Posterior cingulate gyrus (tissue), 11 donors: Measurements from ENCODE around the gene ATP23.
A peak's percentile ranks its signal among the peaks of the same experiment; 100 is the strongest.

Experiments
- DNase-seq, 10 donors: peaks; one replicate each; pipeline versions ENCODE4 v3.0.0 to v3.0.0-alpha.2; 2020 to 2021; ENCODE audit warnings: mixed read lengths in 3 of 10
- intact Hi-C: fragments of 100-400 bp; cut with DNase I; formaldehyde crosslinking; loops from one replicate; pipeline ENCODE4 v1.15.1; 2023

ATP23 gene, protein sequence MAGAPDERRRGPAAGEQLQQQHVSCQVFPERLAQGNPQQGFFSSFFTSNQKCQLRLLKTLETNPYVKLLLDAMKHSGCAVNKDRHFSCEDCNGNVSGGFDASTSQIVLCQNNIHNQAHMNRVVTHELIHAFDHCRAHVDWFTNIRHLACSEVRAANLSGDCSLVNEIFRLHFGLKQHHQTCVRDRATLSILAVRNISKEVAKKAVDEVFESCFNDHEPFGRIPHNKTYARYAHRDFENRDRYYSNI

GRCh38 chr12:57941165-57941894, at the start of gene ATP23:
Gene ATP23 (plus strand): TSS chr12:57941567. CDS start chr12:57941702, 135 bp downstream.
- DNase-seq: peak; percentile 76 to 99 (median 87)
- intact Hi-C loops: no loop called here

GRCh38 chr12:57892232-57892972, 49.0 kb upstream of the ATP23 start:
- intact Hi-C loops: loop anchor here (5.0 kb wide), 1 partner anchor 45 kb away; the partner anchor contains the start of gene CTDSP2
- DNase-seq: no peak

DNA sequence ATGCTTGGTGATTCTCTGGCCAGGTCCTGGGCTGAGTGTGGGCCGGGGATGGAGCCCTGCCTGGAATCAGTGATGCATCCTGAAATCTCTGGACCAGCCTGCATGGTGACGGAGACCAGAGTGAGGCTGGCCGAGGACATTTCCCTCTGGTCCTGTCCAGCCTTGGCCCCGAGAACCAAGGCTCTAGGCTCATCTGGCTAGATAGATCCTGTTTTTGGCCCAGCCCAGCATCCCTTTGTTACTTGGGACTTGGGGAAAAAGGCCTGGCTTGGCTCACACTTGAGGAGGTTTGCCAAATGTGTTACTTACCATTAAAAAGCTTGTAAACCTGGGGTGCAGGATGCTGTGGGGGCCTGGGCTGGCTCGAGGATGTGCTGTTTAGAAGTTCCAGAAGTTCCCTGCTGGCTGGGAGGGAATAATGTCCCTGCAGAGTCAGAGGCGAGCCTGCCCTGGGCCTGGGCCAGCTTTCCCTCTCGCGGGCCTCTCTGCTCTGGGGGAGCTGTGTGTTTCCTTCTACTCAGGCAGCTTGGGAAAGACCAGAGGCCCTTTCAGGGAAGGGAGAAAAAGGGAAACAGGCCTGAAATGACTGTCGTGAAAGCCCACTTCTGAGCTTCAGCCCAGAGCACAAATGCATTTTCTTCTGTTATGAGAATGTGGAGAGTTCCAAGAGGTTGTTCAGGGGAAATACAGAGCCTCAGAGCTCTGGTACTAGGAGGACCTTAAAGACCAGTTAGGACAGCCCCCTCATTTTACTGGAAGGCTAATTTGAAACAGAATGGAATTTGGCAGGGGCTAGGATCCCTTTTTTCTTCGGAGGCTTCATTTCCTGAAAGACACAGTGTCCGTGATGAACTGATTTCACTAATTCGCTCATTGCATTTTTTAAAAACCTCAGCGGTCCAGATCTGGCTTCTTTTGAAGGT, 47.7 kb upstream of the ATP23 start:
- peak; percentile 74 to 97 (median 82) for DNase-seq
- intact Hi-C loops: loop anchor here (5.0 kb wide), 1 partner anchor 46 kb away; the partner anchor contains the start of gene CTDSP2

DNA sequence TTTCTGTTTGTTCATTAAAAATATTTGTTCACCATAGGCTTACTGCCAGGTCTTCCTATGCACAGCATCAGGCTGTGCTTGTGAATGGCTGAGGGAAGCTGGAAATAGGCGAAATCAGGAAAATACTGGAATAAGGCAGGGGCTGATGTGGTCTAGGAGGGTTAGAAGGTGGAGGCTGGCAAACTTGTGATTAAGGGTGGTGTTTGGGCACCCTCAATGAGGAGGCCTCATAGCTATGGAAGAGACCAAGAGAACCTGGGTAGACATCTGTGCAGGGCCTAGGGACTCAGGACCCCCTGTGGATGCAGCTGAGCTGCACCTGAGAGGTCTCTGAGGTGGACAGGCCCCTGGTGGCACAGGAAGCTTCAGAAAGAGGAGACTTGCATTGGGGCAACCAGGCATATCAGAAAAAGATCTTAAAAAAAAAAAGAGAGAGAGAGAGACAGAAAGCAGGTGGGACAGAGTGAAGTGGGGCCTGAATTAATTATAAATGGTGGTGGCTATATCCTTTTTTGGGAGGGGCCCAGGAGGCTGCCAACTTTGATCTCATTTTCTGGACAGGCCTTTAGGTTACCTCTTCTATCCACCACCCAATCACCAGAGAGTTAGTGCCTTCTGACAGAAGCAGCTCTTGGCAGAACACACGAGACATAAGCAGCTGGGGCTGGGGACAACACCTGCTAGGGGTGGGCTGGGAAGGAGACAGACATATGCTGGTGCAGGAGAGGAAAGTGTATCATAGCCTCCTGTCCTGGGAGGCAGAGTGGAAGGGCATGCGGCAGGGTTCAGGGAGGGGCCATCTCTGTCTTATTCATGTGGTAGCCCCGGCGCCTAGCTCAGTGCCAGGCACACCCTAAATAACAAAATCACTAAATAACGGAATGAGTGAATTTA, 46.7 kb upstream of the ATP23 start:
- DNase-seq: no peak
- intact Hi-C loops: loop anchor here (5.0 kb wide), 1 partner anchor 47 kb away; the partner anchor contains the start of gene CTDSP2

GRCh38 chr12:57895389-57896114, 45.8 kb upstream of the ATP23 start:
- DNase-seq: no peak
- intact Hi-C loops: no loop called here

GRCh38 chr12:57896115-57896433, 45.3 kb upstream of the ATP23 start:
- peak in 1 of 10 donors; percentile 20 for DNase-seq
- intact Hi-C loops: no loop called here

GRCh38 chr12:57896434-57897201, 44.7 kb upstream of the ATP23 start:
- DNase-seq: peak; percentile 69 to 98 (median 82)

GRCh38 chr12:57897286-57897974, 43.9 kb upstream of the ATP23 start:
- intact Hi-C loops: loop anchor here (1.0 kb wide), 1 partner anchor 66 kb away; no protein-coding TSS in a partner anchor

More at GRCh38 chr12:57896434-57897201, 44.7 kb upstream of the ATP23 start:
- intact Hi-C loops: loop anchor here (1.0 kb wide), 1 partner anchor 65 kb away; no protein-coding TSS in a partner anchor

DNA sequence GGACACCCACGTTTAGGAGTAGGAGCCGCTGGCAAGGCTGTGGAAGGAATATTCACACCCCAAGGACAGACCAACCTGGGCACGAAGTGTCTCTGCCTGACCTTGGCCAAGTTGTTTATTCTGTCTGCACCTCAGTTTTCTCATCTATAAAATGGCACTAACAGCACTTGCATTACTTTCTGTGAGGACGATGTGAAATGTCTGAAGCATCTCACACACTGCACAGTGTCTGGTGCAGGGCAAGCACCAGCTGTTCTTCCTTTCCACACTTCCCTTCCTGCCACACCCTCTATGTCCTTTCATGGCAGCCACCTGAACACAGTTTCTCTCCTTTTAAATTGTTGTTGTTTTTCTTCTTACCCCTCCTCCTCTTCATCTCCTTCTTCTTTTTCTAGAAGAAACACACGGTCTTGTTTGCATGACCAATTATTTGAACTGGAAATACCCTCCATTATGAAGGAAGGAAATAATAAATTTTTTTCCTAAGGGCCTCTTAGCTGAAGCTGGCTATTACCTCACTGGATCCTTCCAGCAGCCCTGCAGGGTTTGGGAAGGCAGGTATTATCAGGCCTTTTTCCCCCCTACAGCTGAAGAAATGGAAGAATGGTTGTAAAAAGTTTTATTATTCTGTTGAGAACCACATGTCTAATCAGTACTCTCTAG, 42.9 kb upstream of the ATP23 start:
- no peak for DNase-seq
- intact Hi-C loops: no loop called here

More at GRCh38 chr12:57897286-57897974, 43.9 kb upstream of the ATP23 start:
- no peak for DNase-seq

DNA sequence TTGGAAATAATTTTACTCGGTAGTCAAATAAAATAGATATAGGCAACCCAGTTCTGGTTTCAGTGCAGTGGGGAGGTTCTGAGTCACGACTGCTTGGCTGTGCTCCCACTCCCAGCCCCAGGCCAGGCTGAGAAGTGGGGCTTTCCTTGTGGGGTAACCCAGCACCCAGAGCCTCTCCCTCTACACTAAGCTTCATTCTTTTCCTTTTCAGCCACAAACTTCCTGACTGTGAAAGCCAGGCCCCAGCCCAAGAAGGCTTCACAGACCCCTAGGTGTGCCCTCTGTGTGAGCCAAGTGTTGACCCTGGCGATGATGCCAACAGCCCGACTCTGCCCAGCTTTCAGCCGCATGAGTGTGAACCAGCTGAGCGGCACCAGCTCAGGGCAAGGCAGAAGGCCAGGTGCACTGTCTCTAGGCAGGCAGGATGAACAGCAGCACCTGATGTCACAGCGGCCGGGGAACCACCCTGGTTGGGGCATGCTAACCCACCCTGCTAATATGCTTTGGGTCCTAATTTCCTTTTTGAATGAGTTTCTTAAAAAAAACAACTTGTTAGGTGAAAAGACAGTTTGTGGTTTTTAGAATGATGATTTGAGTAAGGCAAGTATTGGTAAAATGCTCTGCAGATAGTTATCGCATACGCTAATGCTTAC, 42.2 kb upstream of the ATP23 start:
- intact Hi-C loops: no loop called here
- DNase-seq: peak in 5 of 10 donors; percentile 16 to 89 (median 78)

- intact Hi-C loops: loop anchor here (5.0 kb wide), 1 partner anchor 120 kb away; the partner anchor contains the start of gene TSFM
- no peak for DNase-seq
These were observed 38.8 kb upstream of the ATP23 start for GRCh38 chr12:57902478-57902969.

- no peak for DNase-seq
These were observed 36.9 kb upstream of the ATP23 start for GRCh38 chr12:57904426-57904825.

GRCh38 chr12:57904848-57905811, 36.2 kb upstream of the ATP23 start:
- DNase-seq: peak; percentile 66 to 96 (median 82)
- intact Hi-C loops: loop anchor here (1.0 to 5.0 kb wide), 2 partner anchors 74 to 123 kb away; partner anchors contain the start of gene TSFM

More at GRCh38 chr12:57904426-57904825, 36.9 kb upstream of the ATP23 start:
- intact Hi-C loops: loop anchor here (5.0 kb wide), 1 partner anchor 122 kb away; the partner anchor contains the start of gene TSFM
